Measurements from ENCODE around the gene CADM3. TPM values are rescaled to one million over a fixed set of nuclear protein-coding genes. Genes with fewer than 3 reads are reported as not detected.

Gene CADM3
- total RNA-seq, 1 donor from 2014 or later = 6.9 TPM

- Mint-ChIP-seq H3K9me3 (no peaks in the 10 kb centered on the region), H3K36me3 (no peaks in the 10 kb centered on the region), H3K4me3 (no peak overlapping the region), H3K27me3 (ENCODE audit: insufficient read depth, low read depth) (peaks cover 23% of the 10 kb centered on the region), H3K27ac (no peak overlapping the region), H3K4me1 (peaks cover 22% of the 10 kb centered on the region)
- no peaks in the 10 kb centered on the region for H4K20me1 ChIP-seq (ENCODE audit: low read depth)
- H3K79me2 ChIP-seq (ENCODE audit: low read depth) = no peaks in the 10 kb centered on the region
- no peak overlapping the region for H3K27ac ChIP-seq
- H3K4me3 ChIP-seq = no peak overlapping the region
- no peak overlapping the region for H2AFZ ChIP-seq (replicated peaks)
- H3K4me2 ChIP-seq = peak overlapping the region; percentile 72
- TF ChIP-seq EZH2phosphoT487 (IDR thresholded peaks at IDR 0.05) (no peak), EZH2 (IDR thresholded peaks at IDR 0.05) (no peak)
- no peaks in the 10 kb centered on the region for H3F3A ChIP-seq (ENCODE audit: low read depth)
- no peaks in the 10 kb centered on the region for H3K36me3 ChIP-seq
- peaks cover 21% of the 10 kb centered on the region for H3K27me3 ChIP-seq
- H3K9me3 ChIP-seq (ENCODE audit: low read depth) = no peaks in the 10 kb centered on the region
- H3K9ac ChIP-seq = no peak overlapping the region
- peaks cover 20% of the 10 kb centered on the region for H3K4me1 ChIP-seq
- no peak for DNase-seq (ENCODE audit: low spot score)
These were observed 37.6 kb downstream of the CADM3 start for GRCh38 chr1:159209061-159209460.

- peak; percentile 73 for DNase-seq (ENCODE audit: low spot score)
- Mint-ChIP-seq H3K27me3 (ENCODE audit: insufficient read depth, low read depth) (peaks cover 28% of the 10 kb centered on the region), H3K4me1 (peaks cover 16% of the 10 kb centered on the region), H3K36me3 (no peaks in the 10 kb centered on the region), H3K4me3 (no peak overlapping the region), H3K27ac (no peak overlapping the region), H3K9me3 (no peaks in the 10 kb centered on the region)
- Histone ChIP-seq H3F3A (ENCODE audit: low read depth) (no peaks in the 10 kb centered on the region), H3K4me2 (no peak overlapping the region), H4K20me1 (ENCODE audit: low read depth) (no peaks in the 10 kb centered on the region), H3K4me1 (peaks cover 20% of the 10 kb centered on the region), H3K79me2 (ENCODE audit: low read depth) (no peaks in the 10 kb centered on the region), H3K4me3 (no peak overlapping the region), H3K9me3 (ENCODE audit: low read depth) (no peaks in the 10 kb centered on the region), H3K27ac (no peak overlapping the region), H2AFZ (replicated peaks) (no peak overlapping the region), H3K9ac (no peak overlapping the region), H3K36me3 (no peaks in the 10 kb centered on the region), H3K27me3 (peaks cover 44% of the 10 kb centered on the region)
- TF ChIP-seq CTCF (IDR thresholded peaks at IDR 0.05) (peak; percentile 99), EZH2 (IDR thresholded peaks at IDR 0.05) (no peak)
These were observed 40.1 kb downstream of the CADM3 start for GRCh38 chr1:159211331-159212136.

GRCh38 chr1:159212596-159212995, 41.2 kb downstream of the CADM3 start:
- Histone ChIP-seq H3K4me1 (peaks cover 17% of the 10 kb centered on the region), H4K20me1 (ENCODE audit: low read depth) (no peaks in the 10 kb centered on the region), H3K9me3 (ENCODE audit: low read depth) (no peaks in the 10 kb centered on the region), H3K36me3 (no peaks in the 10 kb centered on the region), H3K4me2 (no peak overlapping the region), H3K79me2 (ENCODE audit: low read depth) (no peaks in the 10 kb centered on the region), H3K27ac (no peak overlapping the region), H2AFZ (replicated peaks) (no peak overlapping the region), H3K27me3 (peaks cover 52% of the 10 kb centered on the region), H3F3A (ENCODE audit: low read depth) (no peaks in the 10 kb centered on the region), H3K4me3 (no peak overlapping the region), H3K9ac (no peak overlapping the region)
- Mint-ChIP-seq H3K27ac (no peak overlapping the region), H3K27me3 (ENCODE audit: insufficient read depth, low read depth) (peaks cover 31% of the 10 kb centered on the region), H3K4me3 (no peak overlapping the region), H3K9me3 (no peaks in the 10 kb centered on the region), H3K36me3 (no peaks in the 10 kb centered on the region), H3K4me1 (peaks cover 12% of the 10 kb centered on the region)
- no peak for DNase-seq (ENCODE audit: low spot score)
- TF ChIP-seq EZH2 (IDR thresholded peaks at IDR 0.05) = no peak
- no peak for TF ChIP-seq CTCF (IDR thresholded peaks at IDR 0.05)
- TF ChIP-seq EZH2phosphoT487 (IDR thresholded peaks at IDR 0.05) = no peak

- no peaks in the 10 kb centered on the region for H3K79me2 ChIP-seq (ENCODE audit: low read depth)
- no peaks in the 10 kb centered on the region for H4K20me1 ChIP-seq (ENCODE audit: low read depth)
- no peaks in the 10 kb centered on the region for H3K9me3 ChIP-seq (ENCODE audit: low read depth)
- H3K27me3 ChIP-seq = peaks cover 66% of the 10 kb centered on the region
- H3K27ac ChIP-seq = no peak overlapping the region
- no peaks in the 10 kb centered on the region for H3K9me3 Mint-ChIP-seq
- H3K4me3 ChIP-seq = no peak overlapping the region
- H3K4me1 Mint-ChIP-seq = peaks cover 13% of the 10 kb centered on the region
- H2AFZ ChIP-seq (replicated peaks) = no peak overlapping the region
- H3K36me3 ChIP-seq = no peaks in the 10 kb centered on the region
- no peak overlapping the region for H3K27ac Mint-ChIP-seq
- H3K4me3 Mint-ChIP-seq = no peak overlapping the region
- H3K36me3 Mint-ChIP-seq = no peaks in the 10 kb centered on the region
- H3K4me1 ChIP-seq = peaks cover 14% of the 10 kb centered on the region
- no peak overlapping the region for H3K9ac ChIP-seq
- no peak overlapping the region for H3K4me2 ChIP-seq
- H3K27me3 Mint-ChIP-seq (ENCODE audit: insufficient read depth, low read depth) = peaks cover 24% of the 10 kb centered on the region
- H3F3A ChIP-seq (ENCODE audit: low read depth) = no peaks in the 10 kb centered on the region
- DNase-seq (ENCODE audit: low spot score) = peak; percentile 66
- TF ChIP-seq CTCF (IDR thresholded peaks at IDR 0.05) (peak; percentile 93), EZH2phosphoT487 (IDR thresholded peaks at IDR 0.05) (no peak)
These were observed 42.8 kb downstream of the CADM3 start for GRCh38 chr1:159214149-159214760.

Data from neural progenitor cell (in vitro differentiated cells).